HG03460 (cell line): ENCODE results near the gene KRTAP4-11.
"Not testable (repeated sequence)": the region's sequence is repeated elsewhere in the genome, so short reads cannot be mapped to it uniquely, and the experiment has no call there.

ENCODE experiments used
- ATAC-seq: cut with Tn5 transposase; IDR thresholded peaks from one replicate; pipeline ENCODE4 v1.9.1; 2021; ENCODE audit not compliant: unreplicated experiment

The KRTAP4-11 gene

GRCh38 chr17:41125064-41125463, 6.9 kb upstream of the KRTAP4-11 start:
- ATAC-seq = no peak

GRCh38 chr17:41123991-41124371, 5.8 kb upstream of the KRTAP4-11 start, which contains the start of gene KRTAP4-12:
Gene KRTAP4-12, minus strand, starts transcription at chr17:41124182. Its CDS starts 60 bp downstream, at chr17:41124122.
- not testable (repeated sequence) for ATAC-seq

GRCh38 chr17:41123292-41123990, 5.3 kb upstream of the KRTAP4-11 start:
- not testable (repeated sequence) for ATAC-seq

GRCh38 chr17:41121742-41122141, 3.6 kb upstream of the KRTAP4-11 start:
- no peak for ATAC-seq

GRCh38 chr17:41119696-41120690, 1.8 kb upstream of the KRTAP4-11 start:
- ATAC-seq = not testable (repeated sequence)

GRCh38 chr17:41118721-41119120, 548 bp upstream of the KRTAP4-11 start:
- no peak for ATAC-seq

- no peak for ATAC-seq
Measured at GRCh38 chr17:41116297-41116696, 1.9 kb downstream of the KRTAP4-11 start.

- ATAC-seq = no peak
Measured at GRCh38 chr17:41111151-41111885, 6.9 kb downstream of the KRTAP4-11 start.

- ATAC-seq = not testable (repeated sequence)
Measured at GRCh38 chr17:41108728-41109386, 9.3 kb downstream of the KRTAP4-11 start.

- no peak for ATAC-seq
Measured at GRCh38 chr17:41107941-41108450, 10.2 kb downstream of the KRTAP4-11 start.

- not testable (repeated sequence) for ATAC-seq
Measured at GRCh38 chr17:41105347-41105746, 12.8 kb downstream of the KRTAP4-11 start, which contains the start of gene KRTAP4-9. Gene KRTAP4-9, plus strand, starts transcription at chr17:41105389. Its CDS starts 0 bp downstream, at chr17:41105389.

GRCh38 chr17:41104386-41105038, 13.7 kb downstream of the KRTAP4-11 start:
- not testable (repeated sequence) for ATAC-seq

GRCh38 chr17:41103896-41104295, 14.3 kb downstream of the KRTAP4-11 start:
- ATAC-seq = no peak

GRCh38 chr17:41101586-41102259, 16.4 kb downstream of the KRTAP4-11 start, which contains the start of gene KRTAP4-16:
Gene KRTAP4-16, minus strand, starts transcription at chr17:41102209. Its CDS starts 0 bp downstream, at chr17:41102209.
- no peak for ATAC-seq

GRCh38 chr17:41099682-41100480, 18.3 kb downstream of the KRTAP4-11 start:
- not testable (repeated sequence) for ATAC-seq

GRCh38 chr17:41098481-41098880, 19.7 kb downstream of the KRTAP4-11 start:
- ATAC-seq = no peak

GRCh38 chr17:41098042-41098441, 20.1 kb downstream of the KRTAP4-11 start, which contains the start of gene KRTAP4-8:
Gene KRTAP4-8, minus strand, starts transcription at chr17:41098142. Its CDS starts 58 bp downstream, at chr17:41098084.
- no peak for ATAC-seq

GRCh38 chr17:41096055-41096454, 22.1 kb downstream of the KRTAP4-11 start:
- ATAC-seq = no peak
